PC-3 (cell line): ENCODE measurements around the gene JARID2. TPM values are rescaled to one million over a fixed set of nuclear protein-coding genes. Genes with fewer than 3 reads are reported as not detected.

ENCODE experiments used
- ATAC-seq: fragments of 200-7000 bp; cut with Tn5 transposase; 2 replicates; pipeline ENCODE4 v1.9.1; 2020; ENCODE audit warnings: mild to moderate bottlenecking, moderate library complexity
- BruUV-seq: library from RNA; stranded (reverse); fragments of 400-500 nt; replicated peaks from 2 replicates; lab custom pipeline; 2021; lab: Mats Ljungman, UMichigan
- CTCF ChIA-PET: fragments of 300-600 bp; sonication (Branson Sonifier 250); formaldehyde crosslinking; loops from one replicate; lab custom pipeline; 2022; ENCODE audit warnings: antibody characterized with exemption; lab: Charles Lee
- POLR2A ChIA-PET: fragments of 300-600 bp; sonication (Branson Sonifier 250); formaldehyde crosslinking; loops from one replicate; lab custom pipeline; 2022; ENCODE audit warnings: antibody characterized with exemption; ENCODE audit not compliant: unreplicated experiment; lab: Charles Lee
- DNase-seq: peaks from one replicate; pipeline ENCODE4 v3.0.0-alpha.2; 2015
- H2AFZ ChIP-seq: fragments of 300-600 bp; sonication (generic); 2 replicates; pipeline ENCODE4 v1.6.0; 2016; ENCODE audit warnings: antibody characterized with exemption, low read length
- H3F3A ChIP-seq: fragments of 300-600 bp; sonication (generic); one replicate; pipeline ENCODE4 v1.6.0; 2017; ENCODE audit warnings: antibody characterized with exemption, low read length, control low read depth, mild to moderate bottlenecking; ENCODE audit not compliant: unreplicated experiment
- H3K27ac ChIP-seq: fragments of 300-600 bp; sonication (generic); 2 replicates; pipeline ENCODE4 v1.5.1; 2016; ENCODE audit warnings: mild to moderate bottlenecking, low read length
- H3K27me3 ChIP-seq: fragments of 300-600 bp; sonication (generic); 2 replicates; pipeline ENCODE4 v1.6.1; 2016; ENCODE audit warnings: low read length, mixed read lengths
- H3K36me3 ChIP-seq: fragments of 300-600 bp; sonication (generic); 2 replicates; pipeline ENCODE4 v1.6.1; 2016; ENCODE audit warnings: low read depth, mixed run types, low read length, mixed read lengths
- H3K4me1 ChIP-seq: fragments of 300-600 bp; sonication (generic); 2 replicates; pipeline ENCODE4 v1.5.1; 2016; ENCODE audit warnings: low read length; ENCODE audit not compliant: insufficient read depth
- H3K4me2 ChIP-seq: fragments of 300-600 bp; sonication (generic); 2 replicates; pipeline ENCODE4 v1.6.0; 2016; ENCODE audit warnings: low read length
- H3K4me3 ChIP-seq: fragments of 300-600 bp; sonication (generic); 2 replicates; pipeline ENCODE4 v1.5.1; 2016; ENCODE audit warnings: mild to moderate bottlenecking, low read length, mixed read lengths
- H3K79me2 ChIP-seq: fragments of 300-600 bp; sonication (generic); 2 replicates; pipeline ENCODE4 v1.6.1; 2017; ENCODE audit warnings: low read length, mixed read lengths
- H3K9ac ChIP-seq: fragments of 300-600 bp; sonication (generic); 2 replicates; pipeline ENCODE4 v1.6.0; 2016; ENCODE audit warnings: mild to moderate bottlenecking, low read length
- H3K9me2 ChIP-seq: fragments of 300-600 bp; sonication (generic); replicated peaks from 2 replicates; pipeline ENCODE4 v1.6.1; 2016; ENCODE audit warnings: mixed run types, low read length, mixed read lengths
- H3K9me3 ChIP-seq: fragments of 300-600 bp; sonication (generic); 2 replicates; pipeline ENCODE4 v1.6.1; 2016; ENCODE audit warnings: low read length, mixed read lengths
- H4K20me1 ChIP-seq: fragments of 300-600 bp; sonication (generic); 2 replicates; pipeline ENCODE4 v1.6.1; 2016; ENCODE audit warnings: low read length, mixed read lengths
- EZH2 ChIP-seq: fragments of 300-600 bp; sonication (generic); IDR thresholded peaks from one replicate; pipeline ENCODE4 v1.6.1; 2017; ENCODE audit warnings: antibody characterized with exemption, mild to moderate bottlenecking, low read length; ENCODE audit not compliant: unreplicated experiment
- EZH2phosphoT487 ChIP-seq: fragments of 300-600 bp; sonication (generic); IDR thresholded peaks from 2 replicates; pipeline ENCODE4 v1.6.1; 2018; ENCODE audit warnings: mild to moderate bottlenecking, antibody characterized with exemption, low read length, borderline replicate concordance
- intact Hi-C: fragments of 100-400 bp; cut with micrococcal nuclease; formaldehyde crosslinking; loops from 2 replicates; pipeline ENCODE4 v1.9.0; 2023
- total RNA-seq: library from RNA; depleted of rRNA; stranded (reverse); fragments of >200 nt; gene quantifications from 2 replicates; pipeline ENCODE4 v1.2.3, GENCODE V29; 2014
- TF ChIP-seq, protein P1 (sequence below): fragments of 300-600 bp; sonication (generic); conservative IDR thresholded peaks from 2 replicates; pipeline ENCODE4 v1.5.1; 2017; ENCODE audit warnings: antibody characterized with exemption, low read depth, mild to moderate bottlenecking, low read length

The JARID2 gene
- total RNA-seq, 1 experiment from 2014 or later, result 11.0 TPM

DNA sequence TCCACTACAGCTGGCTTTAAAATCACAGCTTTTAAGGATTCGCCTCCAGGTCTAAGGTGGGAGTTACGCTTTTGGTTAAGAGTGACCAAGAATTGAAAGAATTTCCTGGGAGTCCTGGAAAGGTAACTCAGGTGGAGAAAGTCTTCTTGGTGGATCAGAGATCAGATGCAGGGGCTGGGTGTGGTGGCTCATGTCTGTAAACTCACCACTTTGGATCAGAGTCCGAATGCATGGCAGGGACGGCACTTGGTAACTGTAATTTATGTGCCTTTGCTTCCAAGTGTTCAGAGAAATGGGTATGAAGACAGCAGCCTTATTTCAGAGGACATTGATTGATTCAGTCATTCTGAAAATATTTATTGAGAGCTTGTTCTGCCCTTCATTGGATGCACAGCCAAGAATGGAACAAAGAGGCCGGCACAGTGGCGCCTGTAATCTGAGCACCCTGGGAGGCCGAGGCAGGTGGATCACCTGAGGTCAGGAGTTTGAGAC lies 18.0 kb upstream of the JARID2 start:
- Histone ChIP-seq H3K4me2 (no peak overlapping the region), H3K27ac (no peak overlapping the region), H3K4me1 (no peaks in the 10 kb centered on the region), H3K9me3 (no peaks in the 10 kb centered on the region), H3K4me3 (no peak overlapping the region), H3K36me3 (no peaks in the 10 kb centered on the region), H4K20me1 (no peaks in the 10 kb centered on the region), H3K9me2 (no peaks in the 10 kb centered on the region), H3K79me2 (no peaks in the 10 kb centered on the region), H2AFZ (no peak overlapping the region), H3F3A (no peaks in the 10 kb centered on the region), H3K27me3 (no peaks in the 10 kb centered on the region), H3K9ac (no peak overlapping the region)
- CTCF ChIA-PET, result no interaction called here
- no peak for ATAC-seq
- intact Hi-C loops, result no loop called here
- no peak for TF ChIP-seq EZH2
- TF ChIP-seq, protein P1, sequence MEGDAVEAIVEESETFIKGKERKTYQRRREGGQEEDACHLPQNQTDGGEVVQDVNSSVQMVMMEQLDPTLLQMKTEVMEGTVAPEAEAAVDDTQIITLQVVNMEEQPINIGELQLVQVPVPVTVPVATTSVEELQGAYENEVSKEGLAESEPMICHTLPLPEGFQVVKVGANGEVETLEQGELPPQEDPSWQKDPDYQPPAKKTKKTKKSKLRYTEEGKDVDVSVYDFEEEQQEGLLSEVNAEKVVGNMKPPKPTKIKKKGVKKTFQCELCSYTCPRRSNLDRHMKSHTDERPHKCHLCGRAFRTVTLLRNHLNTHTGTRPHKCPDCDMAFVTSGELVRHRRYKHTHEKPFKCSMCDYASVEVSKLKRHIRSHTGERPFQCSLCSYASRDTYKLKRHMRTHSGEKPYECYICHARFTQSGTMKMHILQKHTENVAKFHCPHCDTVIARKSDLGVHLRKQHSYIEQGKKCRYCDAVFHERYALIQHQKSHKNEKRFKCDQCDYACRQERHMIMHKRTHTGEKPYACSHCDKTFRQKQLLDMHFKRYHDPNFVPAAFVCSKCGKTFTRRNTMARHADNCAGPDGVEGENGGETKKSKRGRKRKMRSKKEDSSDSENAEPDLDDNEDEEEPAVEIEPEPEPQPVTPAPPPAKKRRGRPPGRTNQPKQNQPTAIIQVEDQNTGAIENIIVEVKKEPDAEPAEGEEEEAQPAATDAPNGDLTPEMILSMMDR, result no peak
- no peak for TF ChIP-seq EZH2phosphoT487
- no TSS peak for BruUV-seq
- POLR2A ChIA-PET, result no interaction called here
- DNase-seq, result no peak

DNA sequence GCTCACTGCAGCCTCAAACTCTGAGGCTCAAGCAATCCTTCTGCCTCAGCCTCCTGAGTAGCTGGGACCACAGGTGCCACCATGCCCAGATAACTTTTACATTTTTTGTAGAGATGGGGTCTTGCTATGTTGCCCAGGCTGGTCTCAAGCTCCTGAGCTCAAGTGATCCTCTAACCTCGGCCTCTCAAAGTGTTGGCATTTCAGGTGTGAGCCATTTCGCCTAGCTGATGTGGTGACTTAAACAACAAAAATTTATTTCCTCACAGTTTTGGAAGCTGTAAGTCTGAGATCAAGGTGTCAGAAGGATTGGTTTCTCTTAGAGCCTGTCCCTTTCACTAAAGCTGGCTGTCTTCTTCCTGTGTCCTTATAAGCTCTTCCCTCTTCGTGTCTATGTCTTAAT lies 15.0 kb upstream of the JARID2 start:
- Histone ChIP-seq H4K20me1 (no peaks in the 10 kb centered on the region), H3K4me3 (no peak overlapping the region), H3K27me3 (no peaks in the 10 kb centered on the region), H2AFZ (no peak overlapping the region), H3K36me3 (no peaks in the 10 kb centered on the region), H3F3A (no peaks in the 10 kb centered on the region), H3K79me2 (no peaks in the 10 kb centered on the region), H3K4me1 (no peaks in the 10 kb centered on the region), H3K9me3 (no peaks in the 10 kb centered on the region), H3K9ac (no peak overlapping the region), H3K4me2 (no peak overlapping the region), H3K9me2 (no peaks in the 10 kb centered on the region), H3K27ac (no peak overlapping the region)
- ATAC-seq (no peak), DNase-seq (no peak)
- BruUV-seq, result no TSS peak
- TF ChIP-seq EZH2phosphoT487 (no peak), EZH2 (no peak)
- TF ChIP-seq, protein P1, result no peak
- intact Hi-C loops, result no loop called here
- ChIA-PET POLR2A (interaction anchor here (0.6 kb wide), 1 partner anchor 348 kb away, joined by 8 read pairs; no protein-coding TSS in a partner anchor), CTCF (no interaction called here)

DNA sequence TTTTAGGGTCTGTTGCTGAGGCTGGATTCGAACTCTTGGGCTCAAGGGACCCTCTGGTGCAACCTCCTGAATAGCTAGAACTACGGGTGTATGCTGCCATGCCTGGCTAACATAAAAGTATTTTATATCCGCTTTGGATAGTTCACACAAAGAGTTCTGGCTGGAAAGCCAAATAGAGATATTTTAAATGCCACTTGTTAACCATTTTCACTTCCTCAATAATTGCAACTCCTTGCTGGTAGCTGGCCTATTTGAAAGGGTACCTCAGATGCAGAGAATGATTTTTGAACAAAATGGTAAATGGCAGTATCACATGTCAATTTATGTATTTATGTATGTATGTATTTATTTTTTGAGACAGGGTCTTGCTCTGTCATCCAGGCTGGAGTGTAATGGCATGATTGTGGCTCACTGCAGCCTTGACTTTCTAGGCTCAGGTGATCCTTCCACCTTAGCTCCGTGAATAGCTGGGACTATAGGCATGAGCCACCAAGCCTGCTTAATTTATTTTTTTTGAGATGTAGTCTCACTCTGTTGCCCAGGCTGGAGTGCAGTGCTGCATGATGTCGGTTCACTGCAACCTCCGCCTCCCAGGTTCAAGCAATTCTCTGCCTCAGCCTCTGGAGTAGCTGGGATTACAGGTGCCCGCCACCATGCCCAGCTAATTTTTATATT lies 12.9 kb upstream of the JARID2 start:
- Histone ChIP-seq H3K27me3 (no peaks in the 10 kb centered on the region), H3K9ac (no peak overlapping the region), H3K4me3 (no peak overlapping the region), H3K4me2 (no peak overlapping the region), H3F3A (no peaks in the 10 kb centered on the region), H2AFZ (no peak overlapping the region), H3K36me3 (no peaks in the 10 kb centered on the region), H4K20me1 (no peaks in the 10 kb centered on the region), H3K79me2 (no peaks in the 10 kb centered on the region), H3K27ac (no peak overlapping the region), H3K9me2 (no peaks in the 10 kb centered on the region), H3K9me3 (no peaks in the 10 kb centered on the region), H3K4me1 (no peaks in the 10 kb centered on the region)
- no TSS peak for BruUV-seq
- no peak for DNase-seq
- intact Hi-C loops, result no loop called here
- no peak for ATAC-seq
- ChIA-PET CTCF (no interaction called here), POLR2A (no interaction called here)
- TF ChIP-seq EZH2 (no peak), EZH2phosphoT487 (no peak)
- TF ChIP-seq, protein P1, result no peak
